ENCODE results near the gene TMTC1. TPM values are rescaled to one million over a fixed set of nuclear protein-coding genes. Genes with fewer than 3 reads are reported as not detected.
"Not testable (repeated sequence)": the region's sequence is repeated elsewhere in the genome, so short reads cannot be mapped to it uniquely, and the experiment has no call there.

Gene TMTC1
- total RNA-seq, 2 donors from 2014 or later, result 15.6 to 20.1 TPM

GRCh38 chr12:29563071-29563470 lies 220.7 kb downstream of the TMTC1 start:
- Histone ChIP-seq H3K27me3 (no peaks in the 10 kb centered on the region), H3K9me3 (no peaks in the 10 kb centered on the region), H3K36me3 (replicated peaks in 1 of 2; ENCODE audit: insufficient read depth in 1 of 2, low read depth in 2 of 2) (no peaks in the 10 kb centered on the region), H3K4me3 (no peak overlapping the region), H3K27ac (peak overlapping the region in 1 of 4 donors; percentile 39), H3K4me1 (no peaks in the 10 kb centered on the region)
- no peak for DNase-seq
- intact Hi-C loops (cut with DNase I), result no loop called here
- ATAC-seq, result no peak
- TF ChIP-seq, protein P1, sequence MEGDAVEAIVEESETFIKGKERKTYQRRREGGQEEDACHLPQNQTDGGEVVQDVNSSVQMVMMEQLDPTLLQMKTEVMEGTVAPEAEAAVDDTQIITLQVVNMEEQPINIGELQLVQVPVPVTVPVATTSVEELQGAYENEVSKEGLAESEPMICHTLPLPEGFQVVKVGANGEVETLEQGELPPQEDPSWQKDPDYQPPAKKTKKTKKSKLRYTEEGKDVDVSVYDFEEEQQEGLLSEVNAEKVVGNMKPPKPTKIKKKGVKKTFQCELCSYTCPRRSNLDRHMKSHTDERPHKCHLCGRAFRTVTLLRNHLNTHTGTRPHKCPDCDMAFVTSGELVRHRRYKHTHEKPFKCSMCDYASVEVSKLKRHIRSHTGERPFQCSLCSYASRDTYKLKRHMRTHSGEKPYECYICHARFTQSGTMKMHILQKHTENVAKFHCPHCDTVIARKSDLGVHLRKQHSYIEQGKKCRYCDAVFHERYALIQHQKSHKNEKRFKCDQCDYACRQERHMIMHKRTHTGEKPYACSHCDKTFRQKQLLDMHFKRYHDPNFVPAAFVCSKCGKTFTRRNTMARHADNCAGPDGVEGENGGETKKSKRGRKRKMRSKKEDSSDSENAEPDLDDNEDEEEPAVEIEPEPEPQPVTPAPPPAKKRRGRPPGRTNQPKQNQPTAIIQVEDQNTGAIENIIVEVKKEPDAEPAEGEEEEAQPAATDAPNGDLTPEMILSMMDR (IDR thresholded peaks at IDR 0.05), result no peak
- no peak for TF ChIP-seq POLR2A (IDR thresholded peaks at IDR 0.05)
- WGBS, 2 donors, result 37 to 41% methylated on average over 1 of the region's 1 CpG

DNA sequence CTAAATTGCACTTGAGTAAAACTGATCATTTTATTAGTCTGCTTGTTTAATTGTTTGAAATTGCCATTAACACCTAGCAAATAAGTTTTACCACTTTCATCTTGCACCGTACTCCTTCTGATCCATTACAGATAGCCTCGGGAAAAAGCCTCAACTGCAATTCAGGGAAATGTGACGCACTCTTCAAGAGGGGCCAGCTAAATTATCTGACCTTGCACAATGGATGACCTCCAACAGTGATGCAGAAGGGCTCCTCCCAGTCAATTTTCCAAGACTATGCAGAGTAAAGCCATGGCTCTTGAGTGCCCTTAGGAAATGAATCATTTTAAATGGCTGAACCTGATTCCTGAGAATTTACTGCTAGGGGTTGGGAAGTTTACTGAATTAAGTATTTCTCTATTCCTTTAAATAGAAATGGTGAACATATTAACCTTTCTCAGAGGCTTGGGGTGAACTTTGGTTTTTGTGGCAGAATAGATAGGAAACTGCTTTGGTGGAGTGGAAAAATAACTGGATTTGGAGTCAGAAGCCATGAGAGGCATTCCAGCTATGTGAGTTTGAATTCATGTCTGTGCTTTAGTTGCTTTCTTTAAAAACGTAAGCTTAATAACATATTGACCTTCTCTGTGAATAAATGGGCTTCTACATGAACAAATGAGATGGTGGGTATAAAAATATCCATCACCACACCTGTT lies 221.5 kb downstream of the TMTC1 start:
- TF ChIP-seq POLR2A (IDR thresholded peaks at IDR 0.05), result no peak
- TF ChIP-seq, protein P1 (IDR thresholded peaks at IDR 0.05), result no peak
- no peaks in the 10 kb centered on the region for H3K4me1 ChIP-seq

GRCh38 chr12:29561664-29562071 lies 222.1 kb downstream of the TMTC1 start:
- DNase-seq, result no peak
- no peak for ATAC-seq
- 11 to 17% methylated on average over 3 of the region's 3 CpGs for WGBS, 2 donors

More for the DNA sequence above, 221.5 kb downstream of the TMTC1 start:
- peak; percentile 81 for ATAC-seq
- no peaks in the 10 kb centered on the region for H3K27me3 ChIP-seq
- intact Hi-C loops (cut with DNase I), result no loop called here
- H3K9me3 ChIP-seq, result no peaks in the 10 kb centered on the region
- no peaks in the 10 kb centered on the region for H3K36me3 ChIP-seq (replicated peaks in 1 of 2; ENCODE audit: insufficient read depth in 1 of 2, low read depth in 2 of 2)
- H3K4me3 ChIP-seq, result no peak overlapping the region
- peak in 2 of 4 donors; percentile 14 to 33 for DNase-seq
- H3K27ac ChIP-seq, result peak overlapping the region in 2 of 4 donors; percentile 26 to 39
- 37 to 53% methylated on average over 4 of the region's 4 CpGs for WGBS, 2 donors

GRCh38 chr12:29559198-29559597 lies 224.5 kb downstream of the TMTC1 start:
- Histone ChIP-seq H3K27me3 (no peaks in the 10 kb centered on the region), H3K9me3 (no peaks in the 10 kb centered on the region), H3K27ac (no peak overlapping the region), H3K36me3 (replicated peaks in 1 of 2; ENCODE audit: insufficient read depth in 1 of 2, low read depth in 2 of 2) (no peaks in the 10 kb centered on the region), H3K4me3 (no peak overlapping the region), H3K4me1 (no peaks in the 10 kb centered on the region)
- WGBS, 2 donors, result 66 to 84% methylated on average over 4 of the region's 4 CpGs
- no peak for TF ChIP-seq POLR2A (IDR thresholded peaks at IDR 0.05)
- TF ChIP-seq, protein P1 (IDR thresholded peaks at IDR 0.05), result no peak
- ATAC-seq (no peak), DNase-seq (no peak)
- intact Hi-C loops (cut with DNase I), result no loop called here

More at GRCh38 chr12:29561664-29562071, 222.1 kb downstream of the TMTC1 start:
- no peaks in the 10 kb centered on the region for H3K9me3 ChIP-seq
- peak overlapping the region in 2 of 4 donors; percentile 16 to 26 for H3K27ac ChIP-seq
- no peak overlapping the region for H3K4me3 ChIP-seq
- H3K4me1 ChIP-seq, result no peaks in the 10 kb centered on the region
- TF ChIP-seq, protein P1 (IDR thresholded peaks at IDR 0.05), result no peak
- no peak for TF ChIP-seq POLR2A (IDR thresholded peaks at IDR 0.05)
- no peaks in the 10 kb centered on the region for H3K27me3 ChIP-seq
- intact Hi-C loops (cut with DNase I), result no loop called here
- H3K36me3 ChIP-seq (replicated peaks in 1 of 2; ENCODE audit: insufficient read depth in 1 of 2, low read depth in 2 of 2), result no peaks in the 10 kb centered on the region

GRCh38 chr12:29556363-29556762 lies 227.4 kb downstream of the TMTC1 start:
- H3K4me3 ChIP-seq, result no peak overlapping the region
- DNase-seq, result no peak
- H3K27me3 ChIP-seq, result no peaks in the 10 kb centered on the region
- H3K9me3 ChIP-seq, result no peaks in the 10 kb centered on the region
- no peak overlapping the region for H3K27ac ChIP-seq
- H3K36me3 ChIP-seq (replicated peaks in 1 of 2; ENCODE audit: insufficient read depth in 1 of 2, low read depth in 2 of 2), result no peaks in the 10 kb centered on the region
- intact Hi-C loops (cut with DNase I), result no loop called here
- TF ChIP-seq POLR2A (IDR thresholded peaks at IDR 0.05), result no peak
- TF ChIP-seq, protein P1 (IDR thresholded peaks at IDR 0.05), result no peak
- H3K4me1 ChIP-seq, result no peaks in the 10 kb centered on the region
- no peak for ATAC-seq

- DNase-seq; H3K4me1 ChIP-seq; intact Hi-C loops (cut with DNase I); H3K27ac ChIP-seq; H3K36me3 ChIP-seq (replicated peaks in 1 of 2; ENCODE audit: insufficient read depth in 1 of 2, low read depth in 2 of 2); H3K9me3 ChIP-seq; H3K27me3 ChIP-seq; H3K4me3 ChIP-seq; ATAC-seq: not testable (repeated sequence)
- WGBS, 2 donors, result 66 to 86% methylated on average over 2 of the region's 2 CpGs
These were observed 228.3 kb downstream of the TMTC1 start for GRCh38 chr12:29555451-29555850.

Measured in body of pancreas (tissue), 4 donors.